ENCODE data around the gene RARG.

- no peak for TF ChIP-seq GABPA (IDR thresholded peaks at IDR 0.05; ENCODE audit: borderline replicate concordance, insufficient read depth, low read length)
- no peak for TF ChIP-seq POLR2A (IDR thresholded peaks at IDR 0.05; ENCODE audit: control extremely low read depth in 1 of 2, low read depth in 2 of 2, low read length in 2 of 2)
- TF ChIP-seq EZH2 (IDR thresholded peaks at IDR 0.05; ENCODE audit: low read depth, low read length, severe bottlenecking) = no peak
- no peak for TF ChIP-seq ZNF274 (IDR thresholded peaks at IDR 0.05; ENCODE audit: borderline replicate concordance, extremely low read depth, low read length)
- no peak for TF ChIP-seq CHD2 (IDR thresholded peaks at IDR 0.05; ENCODE audit: low read length)
These were observed at the start of gene RARG for GRCh38 chr12:53231921-53232645.
